ENCODE measurements around the gene RFX7. TPM values are rescaled to one million over a fixed set of nuclear protein-coding genes. Genes with fewer than 3 reads are reported as not detected.

Gene RFX7
- total RNA-seq, 1 experiment from 2014 or later: 34.4 TPM

- intact Hi-C loops (cut with micrococcal nuclease; ENCODE audit: unreplicated experiment): loop anchor here (2.0 kb wide), 1 partner anchor 19 kb away; no protein-coding TSS in a partner anchor
Observed at GRCh38 chr15:56105855-56106254, 137.8 kb downstream of the RFX7 start.

GRCh38 chr15:56102441-56102840, 141.2 kb downstream of the RFX7 start:
- CTCF ChIA-PET: no interaction called here
- no TSS peak for BruUV-seq (replicated peaks)
- H3K4me1 ChIP-seq (ENCODE audit: insufficient read depth, low read length, poor library complexity, severe bottlenecking): no peaks in the 10 kb centered on the region

More at GRCh38 chr15:56105855-56106254, 137.8 kb downstream of the RFX7 start:
- no peak overlapping the region for H3K4me3 ChIP-seq (ENCODE audit: low read depth, low read length, poor library complexity, severe bottlenecking)
- H3K9me3 ChIP-seq (ENCODE audit: low read depth, low read length, poor library complexity, severe bottlenecking): no peaks in the 10 kb centered on the region
- no peak overlapping the region for H3K27ac ChIP-seq (ENCODE audit: low read depth, low read length, poor library complexity, severe bottlenecking)
- CTCF ChIA-PET: no interaction called here
- no peak for DNase-seq (ENCODE audit: low spot score)
- peaks cover 9% of the 10 kb centered on the region for H3K36me3 ChIP-seq (ENCODE audit: insufficient read depth, low read length, poor library complexity, severe bottlenecking)
- POLR2A ChIA-PET (ENCODE audit: low non-redundant PET): no interaction called here
- TF ChIP-seq EZH2 (IDR thresholded peaks at IDR 0.05; ENCODE audit: borderline replicate concordance, low read depth, low read length, poor library complexity, severe bottlenecking) (no peak), CTCF (conservative IDR thresholded peaks at IDR 0.05; ENCODE audit: low read depth, low read length) (no peak)
- H3K4me1 ChIP-seq (ENCODE audit: insufficient read depth, low read length, poor library complexity, severe bottlenecking): no peaks in the 10 kb centered on the region
- BruUV-seq (replicated peaks): no TSS peak
- no peaks in the 10 kb centered on the region for H3K27me3 ChIP-seq (replicated peaks; ENCODE audit: insufficient read depth, low read depth, low read length, poor library complexity)

GRCh38 chr15:56099311-56099710, 144.4 kb downstream of the RFX7 start:
- ChIA-PET POLR2A (ENCODE audit: low non-redundant PET) (no interaction called here), CTCF (no interaction called here)
- TF ChIP-seq CTCF (conservative IDR thresholded peaks at IDR 0.05; ENCODE audit: low read depth, low read length): no peak
- TF ChIP-seq EZH2 (IDR thresholded peaks at IDR 0.05; ENCODE audit: borderline replicate concordance, low read depth, low read length, poor library complexity, severe bottlenecking): no peak
- no peak for DNase-seq (ENCODE audit: low spot score)
- Histone ChIP-seq H3K27me3 (replicated peaks; ENCODE audit: insufficient read depth, low read depth, low read length, poor library complexity) (no peaks in the 10 kb centered on the region), H3K27ac (ENCODE audit: low read depth, low read length, poor library complexity, severe bottlenecking) (no peak overlapping the region), H3K36me3 (ENCODE audit: insufficient read depth, low read length, poor library complexity, severe bottlenecking) (peaks cover 48% of the 10 kb centered on the region), H3K9me3 (ENCODE audit: low read depth, low read length, poor library complexity, severe bottlenecking) (no peaks in the 10 kb centered on the region), H3K4me3 (ENCODE audit: low read depth, low read length, poor library complexity, severe bottlenecking) (no peak overlapping the region), H3K4me1 (ENCODE audit: insufficient read depth, low read length, poor library complexity, severe bottlenecking) (no peaks in the 10 kb centered on the region)
- BruUV-seq (replicated peaks): no TSS peak
- intact Hi-C loops (cut with micrococcal nuclease; ENCODE audit: unreplicated experiment): no loop called here

More at GRCh38 chr15:56102441-56102840, 141.2 kb downstream of the RFX7 start:
- TF ChIP-seq EZH2 (IDR thresholded peaks at IDR 0.05; ENCODE audit: borderline replicate concordance, low read depth, low read length, poor library complexity, severe bottlenecking): no peak
- TF ChIP-seq CTCF (conservative IDR thresholded peaks at IDR 0.05; ENCODE audit: low read depth, low read length): no peak
- Histone ChIP-seq H3K4me3 (ENCODE audit: low read depth, low read length, poor library complexity, severe bottlenecking) (no peak overlapping the region), H3K27me3 (replicated peaks; ENCODE audit: insufficient read depth, low read depth, low read length, poor library complexity) (no peaks in the 10 kb centered on the region), H3K27ac (ENCODE audit: low read depth, low read length, poor library complexity, severe bottlenecking) (no peak overlapping the region), H3K9me3 (ENCODE audit: low read depth, low read length, poor library complexity, severe bottlenecking) (no peaks in the 10 kb centered on the region), H3K36me3 (ENCODE audit: insufficient read depth, low read length, poor library complexity, severe bottlenecking) (peaks cover 17% of the 10 kb centered on the region)
- intact Hi-C loops (cut with micrococcal nuclease; ENCODE audit: unreplicated experiment): no loop called here
- DNase-seq (ENCODE audit: low spot score): no peak
- POLR2A ChIA-PET (ENCODE audit: low non-redundant PET): no interaction called here
